ENCODE results near the gene GABRA4.

DNA sequence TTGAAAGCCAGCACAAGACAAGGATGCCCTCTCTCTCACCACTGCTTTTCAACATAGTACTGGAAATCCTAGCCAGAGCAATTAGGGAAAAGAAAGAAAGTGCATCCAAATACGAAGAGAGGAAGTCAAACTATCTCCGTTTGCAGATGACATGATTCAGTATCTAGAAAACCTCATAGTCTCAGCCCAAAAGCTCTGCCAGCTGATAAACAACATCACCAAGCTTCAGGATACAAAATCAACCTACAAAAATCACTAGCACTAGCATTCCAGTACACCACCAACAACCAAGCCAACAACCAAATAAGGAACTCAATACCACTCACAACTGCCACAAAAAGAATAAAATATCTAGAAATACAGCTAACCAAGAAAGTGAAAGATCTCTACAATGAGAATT is 123.0 kb downstream of the GABRA4 start:
- TF ChIP-seq, protein P1, sequence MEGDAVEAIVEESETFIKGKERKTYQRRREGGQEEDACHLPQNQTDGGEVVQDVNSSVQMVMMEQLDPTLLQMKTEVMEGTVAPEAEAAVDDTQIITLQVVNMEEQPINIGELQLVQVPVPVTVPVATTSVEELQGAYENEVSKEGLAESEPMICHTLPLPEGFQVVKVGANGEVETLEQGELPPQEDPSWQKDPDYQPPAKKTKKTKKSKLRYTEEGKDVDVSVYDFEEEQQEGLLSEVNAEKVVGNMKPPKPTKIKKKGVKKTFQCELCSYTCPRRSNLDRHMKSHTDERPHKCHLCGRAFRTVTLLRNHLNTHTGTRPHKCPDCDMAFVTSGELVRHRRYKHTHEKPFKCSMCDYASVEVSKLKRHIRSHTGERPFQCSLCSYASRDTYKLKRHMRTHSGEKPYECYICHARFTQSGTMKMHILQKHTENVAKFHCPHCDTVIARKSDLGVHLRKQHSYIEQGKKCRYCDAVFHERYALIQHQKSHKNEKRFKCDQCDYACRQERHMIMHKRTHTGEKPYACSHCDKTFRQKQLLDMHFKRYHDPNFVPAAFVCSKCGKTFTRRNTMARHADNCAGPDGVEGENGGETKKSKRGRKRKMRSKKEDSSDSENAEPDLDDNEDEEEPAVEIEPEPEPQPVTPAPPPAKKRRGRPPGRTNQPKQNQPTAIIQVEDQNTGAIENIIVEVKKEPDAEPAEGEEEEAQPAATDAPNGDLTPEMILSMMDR (IDR thresholded peaks at IDR 0.05), result no peak
- TF ChIP-seq POLR2A (IDR thresholded peaks at IDR 0.05), result no peak
- TF ChIP-seq POLR2AphosphoS5 (IDR thresholded peaks at IDR 0.05), result no peak
- no peak for TF ChIP-seq EP300 (IDR thresholded peaks at IDR 0.05; ENCODE audit: low read depth)

Measured in transverse colon (tissue), 4 donors.